SJSA1 (cell line): Measurements from ENCODE around the gene MBNL1. TPM values are rescaled to one million over a fixed set of nuclear protein-coding genes. Genes with fewer than 3 reads are reported as not detected.

Experiments
- DNase-seq, 2 experiments: peaks; one replicate each; pipeline ENCODE4 v3.0.0-alpha.2; 2015 to 2020; ENCODE audit warnings: low spot score in 2 of 2, low read depth in 1 of 2
- H3K27ac ChIP-seq: fragments of 250-450 bp; sonication (Bioruptor Pico); 2 replicates; pipeline ENCODE4 v1.5.1; 2020; ENCODE audit warnings: mild to moderate bottlenecking, moderate library complexity
- H3K27me3 ChIP-seq: fragments of 250-450 bp; sonication (Bioruptor Pico); replicated peaks from 2 replicates; pipeline ENCODE4 v1.5.1; 2020; ENCODE audit warnings: mild to moderate bottlenecking, moderate library complexity
- H3K36me3 ChIP-seq: fragments of 250-450 bp; sonication (Bioruptor Pico); 2 replicates; pipeline ENCODE4 v1.5.1; 2020; ENCODE audit warnings: mild to moderate bottlenecking
- H3K4me1 ChIP-seq: fragments of 250-450 bp; sonication (Bioruptor Pico); replicated peaks from 2 replicates; pipeline ENCODE4 v1.6.1; 2021; ENCODE audit warnings: mild to moderate bottlenecking
- H3K4me3 ChIP-seq: fragments of 250-450 bp; sonication (Bioruptor Pico); 2 replicates; pipeline ENCODE4 v1.5.1; 2020; ENCODE audit warnings: mild to moderate bottlenecking
- H3K9me3 ChIP-seq: fragments of 250-450 bp; sonication (Bioruptor Pico); replicated peaks from 2 replicates; pipeline ENCODE4 v1.5.1; 2020; ENCODE audit warnings: mild to moderate bottlenecking
- total RNA-seq: library from RNA; depleted of rRNA; stranded (reverse); fragments of >200 nt; shearing (Covaris generic); gene quantifications from 2 replicates; pipeline ENCODE4 v1.2.3, GENCODE V29; 2014

Gene MBNL1
- total RNA-seq, 1 experiment from 2014 or later: 317 TPM

GRCh38 chr3:152477422-152477821, 208.7 kb downstream of the MBNL1 start:
- Histone ChIP-seq H3K36me3 (no peaks in the 10 kb centered on the region), H3K4me1 (no peaks in the 10 kb centered on the region), H3K4me3 (no peak overlapping the region), H3K27me3 (no peaks in the 10 kb centered on the region), H3K9me3 (no peaks in the 10 kb centered on the region), H3K27ac (no peak overlapping the region)
- DNase-seq: no peak

- Histone ChIP-seq H3K4me3 (no peak overlapping the region), H3K27ac (no peak overlapping the region), H3K9me3 (no peaks in the 10 kb centered on the region), H3K4me1 (no peaks in the 10 kb centered on the region), H3K27me3 (no peaks in the 10 kb centered on the region), H3K36me3 (no peaks in the 10 kb centered on the region)
- no peak for DNase-seq
These were observed 211.7 kb downstream of the MBNL1 start for GRCh38 chr3:152480282-152480953.

GRCh38 chr3:152486364-152486763, 217.6 kb downstream of the MBNL1 start:
- no peak overlapping the region for H3K27ac ChIP-seq
- H3K36me3 ChIP-seq: no peaks in the 10 kb centered on the region
- H3K9me3 ChIP-seq: no peaks in the 10 kb centered on the region
- H3K4me3 ChIP-seq: no peak overlapping the region
- H3K4me1 ChIP-seq: no peaks in the 10 kb centered on the region
- no peak for DNase-seq
- no peaks in the 10 kb centered on the region for H3K27me3 ChIP-seq

GRCh38 chr3:152488449-152488848, 219.7 kb downstream of the MBNL1 start:
- Histone ChIP-seq H3K4me3 (no peak overlapping the region), H3K9me3 (no peaks in the 10 kb centered on the region), H3K4me1 (no peaks in the 10 kb centered on the region), H3K27ac (no peak overlapping the region), H3K27me3 (no peaks in the 10 kb centered on the region), H3K36me3 (no peaks in the 10 kb centered on the region)
- no peak for DNase-seq

- no peak for DNase-seq
- Histone ChIP-seq H3K4me3 (no peak overlapping the region), H3K27me3 (no peaks in the 10 kb centered on the region), H3K36me3 (no peaks in the 10 kb centered on the region), H3K9me3 (no peaks in the 10 kb centered on the region), H3K4me1 (no peaks in the 10 kb centered on the region), H3K27ac (no peak overlapping the region)
These were observed 223.2 kb downstream of the MBNL1 start for GRCh38 chr3:152491922-152492321.

GRCh38 chr3:152496286-152496685, 227.6 kb downstream of the MBNL1 start:
- H3K4me3 ChIP-seq: no peak overlapping the region
- no peaks in the 10 kb centered on the region; the same call in 1 of the 2 replicates for H3K4me1 ChIP-seq
- H3K27ac ChIP-seq: no peak overlapping the region
- no peak for DNase-seq
- no peaks in the 10 kb centered on the region for H3K9me3 ChIP-seq
- no peaks in the 10 kb centered on the region for H3K36me3 ChIP-seq
- H3K27me3 ChIP-seq: no peaks in the 10 kb centered on the region

GRCh38 chr3:152496716-152497115, 228.0 kb downstream of the MBNL1 start:
- no peaks in the 10 kb centered on the region for H3K27me3 ChIP-seq
- H3K36me3 ChIP-seq: no peaks in the 10 kb centered on the region
- no peak overlapping the region for H3K4me3 ChIP-seq
- no peak overlapping the region for H3K27ac ChIP-seq
- H3K4me1 ChIP-seq: no peaks in the 10 kb centered on the region; the same call in 1 of the 2 replicates
- no peaks in the 10 kb centered on the region for H3K9me3 ChIP-seq
- DNase-seq: no peak

- H3K36me3 ChIP-seq: no peaks in the 10 kb centered on the region
- H3K27me3 ChIP-seq: no peaks in the 10 kb centered on the region
- no peaks in the 10 kb centered on the region; the same call in 1 of the 2 replicates for H3K4me1 ChIP-seq
- H3K9me3 ChIP-seq: no peaks in the 10 kb centered on the region
- no peak overlapping the region for H3K4me3 ChIP-seq
- no peak overlapping the region for H3K27ac ChIP-seq
- no peak for DNase-seq
These were observed 228.7 kb downstream of the MBNL1 start for GRCh38 chr3:152497457-152497856.

GRCh38 chr3:152497890-152498289, 229.2 kb downstream of the MBNL1 start:
- no peaks in the 10 kb centered on the region; the same call in 1 of the 2 replicates for H3K4me1 ChIP-seq
- DNase-seq: no peak
- no peak overlapping the region for H3K27ac ChIP-seq

GRCh38 chr3:152499791-152500385, 231.2 kb downstream of the MBNL1 start:
- H3K27me3 ChIP-seq: no peaks in the 10 kb centered on the region
- DNase-seq: no peak
- no peak overlapping the region for H3K4me3 ChIP-seq
- no peaks in the 10 kb centered on the region for H3K36me3 ChIP-seq
- H3K27ac ChIP-seq: no peak overlapping the region
- peaks cover 3% of the 10 kb centered on the region; the same call in 1 of the 2 replicates for H3K4me1 ChIP-seq
- no peaks in the 10 kb centered on the region for H3K9me3 ChIP-seq

More at GRCh38 chr3:152497890-152498289, 229.2 kb downstream of the MBNL1 start:
- Histone ChIP-seq H3K27me3 (no peaks in the 10 kb centered on the region), H3K36me3 (no peaks in the 10 kb centered on the region), H3K4me3 (no peak overlapping the region), H3K9me3 (no peaks in the 10 kb centered on the region)

GRCh38 chr3:152505926-152506325, 237.2 kb downstream of the MBNL1 start:
- H3K9me3 ChIP-seq: no peaks in the 10 kb centered on the region
- 0 out of 2 replicates have a peak, but pooled peaks cover 3% of the 10 kb centered on the region for H3K4me1 ChIP-seq
- no peaks in the 10 kb centered on the region for H3K36me3 ChIP-seq
- H3K27me3 ChIP-seq: no peaks in the 10 kb centered on the region; the same call in 1 of the 2 replicates
- DNase-seq: no peak
- no peak overlapping the region for H3K4me3 ChIP-seq
- H3K27ac ChIP-seq: no peak overlapping the region

GRCh38 chr3:152508705-152509104, 240.0 kb downstream of the MBNL1 start:
- 0 out of 2 replicates have a peak, but pooled peaks cover 3% of the 10 kb centered on the region for H3K4me1 ChIP-seq
- no peaks in the 10 kb centered on the region for H3K36me3 ChIP-seq
- DNase-seq: no peak
- H3K27me3 ChIP-seq: no peaks in the 10 kb centered on the region; the same call in 1 of the 2 replicates
- no peaks in the 10 kb centered on the region for H3K9me3 ChIP-seq
- H3K27ac ChIP-seq: no peak overlapping the region
- no peak overlapping the region for H3K4me3 ChIP-seq

GRCh38 chr3:152511904-152512303, 243.2 kb downstream of the MBNL1 start:
- Histone ChIP-seq H3K36me3 (no peaks in the 10 kb centered on the region), H3K4me3 (no peak overlapping the region), H3K4me1 (no peaks in the 10 kb centered on the region), H3K27me3 (no peaks in the 10 kb centered on the region; the same call in 1 of the 2 replicates), H3K27ac (no peak overlapping the region), H3K9me3 (no peaks in the 10 kb centered on the region)
- no peak for DNase-seq

GRCh38 chr3:152513301-152513960, 244.7 kb downstream of the MBNL1 start:
- H3K4me1 ChIP-seq: no peaks in the 10 kb centered on the region
- no peaks in the 10 kb centered on the region for H3K27me3 ChIP-seq
- H3K36me3 ChIP-seq: no peaks in the 10 kb centered on the region
- H3K27ac ChIP-seq: no peak overlapping the region
- DNase-seq: no peak
- no peaks in the 10 kb centered on the region for H3K9me3 ChIP-seq
- H3K4me3 ChIP-seq: no peak overlapping the region
